HEK293T (cell line): ENCODE measurements around the gene EVA1C.
"Not testable (repeated sequence)": the region's sequence is repeated elsewhere in the genome, so short reads cannot be mapped to it uniquely, and the experiment has no call there.

Experiments
- CTCF ChIA-PET: fragments of 350-600 bp; formaldehyde crosslinking; extraction: SDS; loops from one replicate; lab custom pipeline; 2021; ENCODE audit warnings: antibody characterized with exemption, inconsistent platforms; lab: Yijun Ruan, JAX
- POLR2A ChIA-PET: fragments of 350-600 bp; formaldehyde crosslinking; extraction: SDS; loops from one replicate; lab custom pipeline; 2020; ENCODE audit warnings: antibody characterized with exemption, inconsistent platforms; lab: Yijun Ruan, JAX
- DNase-seq: peaks from one replicate; pipeline ENCODE4 v3.0.0; 2012; ENCODE audit warnings: mixed read lengths; ENCODE audit errors: extremely low spot score
- ARNT ChIP-seq: fragments of 450-650 bp; IDR thresholded peaks from 2 replicates; pipeline ENCODE4 v1.6.1; 2017; ENCODE audit warnings: mild to moderate bottlenecking
- BHLHE40 ChIP-seq: fragments of 450-650 bp; IDR thresholded peaks from 2 replicates; pipeline ENCODE4 v1.6.1; 2016; ENCODE audit warnings: mild to moderate bottlenecking, moderate library complexity, borderline replicate concordance
- CTBP1 ChIP-seq: fragments of 450-650 bp; IDR thresholded peaks from 2 replicates; pipeline ENCODE4 v1.6.1; 2016; ENCODE audit warnings: borderline replicate concordance
- ELF4 ChIP-seq: fragments of 450-650 bp; IDR thresholded peaks from 2 replicates; pipeline ENCODE4 v1.6.1; 2017; ENCODE audit warnings: antibody characterized with exemption
- FOXA1 ChIP-seq: fragments of 450-650 bp; IDR thresholded peaks from 2 replicates; pipeline ENCODE4 v1.6.1; 2016; ENCODE audit warnings: mild to moderate bottlenecking
- FOXK2 ChIP-seq: fragments of 450-650 bp; IDR thresholded peaks from 2 replicates; pipeline ENCODE4 v1.6.1; 2016; ENCODE audit warnings: mild to moderate bottlenecking
- FOXM1 ChIP-seq: fragments of 450-650 bp; IDR thresholded peaks from 2 replicates; pipeline ENCODE4 v1.6.1; 2017; ENCODE audit warnings: mild to moderate bottlenecking, borderline replicate concordance
- HDGF ChIP-seq: fragments of 450-650 bp; IDR thresholded peaks from 2 replicates; pipeline ENCODE4 v1.6.1; 2017; ENCODE audit warnings: antibody characterized with exemption, borderline replicate concordance
- L3MBTL2 ChIP-seq: fragments of 450-650 bp; conservative IDR thresholded peaks from 2 replicates; pipeline ENCODE4 v1.6.1; 2016; ENCODE audit warnings: mild to moderate bottlenecking
- LEF1 ChIP-seq: fragments of 450-650 bp; IDR thresholded peaks from 2 replicates; pipeline ENCODE4 v1.6.1; 2017; ENCODE audit warnings: mild to moderate bottlenecking, borderline replicate concordance
- NFRKB ChIP-seq: fragments of 450-650 bp; IDR thresholded peaks from 2 replicates; pipeline ENCODE4 v1.6.1; 2016; ENCODE audit warnings: mild to moderate bottlenecking, moderate library complexity
- SP1 ChIP-seq: fragments of 450-650 bp; IDR thresholded peaks from 2 replicates; pipeline ENCODE4 v1.6.1; 2017
- TARDBP ChIP-seq: fragments of 450-650 bp; IDR thresholded peaks from 2 replicates; pipeline ENCODE4 v1.6.1; 2016
- ZNF384 ChIP-seq: fragments of 450-650 bp; IDR thresholded peaks from 2 replicates; pipeline ENCODE4 v1.6.1; 2016
- TF ChIP-seq, protein P1 (sequence below): fragments of 450-650 bp; IDR thresholded peaks from 2 replicates; pipeline ENCODE4 v1.6.1; 2016

EVA1C gene

DNA sequence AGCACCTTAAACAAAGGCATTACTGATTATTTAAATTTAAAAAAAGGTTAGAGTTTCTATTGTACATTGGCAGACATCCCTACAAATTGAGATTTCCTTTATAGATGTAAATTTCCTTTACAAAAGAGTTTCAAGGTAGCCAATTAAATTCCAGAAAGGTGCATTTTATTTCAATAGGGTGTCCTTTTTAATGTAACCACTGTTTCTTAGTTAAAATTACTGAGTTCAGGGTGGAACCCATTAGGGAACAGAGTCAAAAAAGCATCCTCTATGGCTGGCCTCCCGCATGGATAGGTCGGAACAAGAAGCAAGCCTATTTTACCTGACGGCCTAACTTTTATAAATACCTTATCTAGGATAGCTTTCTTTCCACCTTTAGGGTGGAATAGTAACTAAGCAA is 148.4 kb downstream of the EVA1C start:
- CTCF ChIA-PET, result interaction anchor here (1.0 kb wide), 1 partner anchor 9 kb away, joined by 4 read pairs; no protein-coding TSS in a partner anchor
- no peak for DNase-seq
- no peak for TF ChIP-seq ELF4
- TF ChIP-seq SP1, result no peak
- TF ChIP-seq L3MBTL2, result no peak
- no peak for TF ChIP-seq BHLHE40
- TF ChIP-seq NFRKB, result no peak
- no peak for TF ChIP-seq FOXA1
- no peak for TF ChIP-seq LEF1
- no peak for TF ChIP-seq ARNT
- TF ChIP-seq ZNF384, result no peak
- no peak for TF ChIP-seq HDGF
- no peak for TF ChIP-seq FOXM1
- TF ChIP-seq, protein P1, sequence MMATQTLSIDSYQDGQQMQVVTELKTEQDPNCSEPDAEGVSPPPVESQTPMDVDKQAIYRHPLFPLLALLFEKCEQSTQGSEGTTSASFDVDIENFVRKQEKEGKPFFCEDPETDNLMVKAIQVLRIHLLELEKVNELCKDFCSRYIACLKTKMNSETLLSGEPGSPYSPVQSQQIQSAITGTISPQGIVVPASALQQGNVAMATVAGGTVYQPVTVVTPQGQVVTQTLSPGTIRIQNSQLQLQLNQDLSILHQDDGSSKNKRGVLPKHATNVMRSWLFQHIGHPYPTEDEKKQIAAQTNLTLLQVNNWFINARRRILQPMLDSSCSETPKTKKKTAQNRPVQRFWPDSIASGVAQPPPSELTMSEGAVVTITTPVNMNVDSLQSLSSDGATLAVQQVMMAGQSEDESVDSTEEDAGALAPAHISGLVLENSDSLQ, result no peak
- no peak for TF ChIP-seq TARDBP
- POLR2A ChIA-PET, result no interaction called here

GRCh38 chr21:32561476-32561875 is 149.0 kb downstream of the EVA1C start:
- POLR2A ChIA-PET, DNase-seq: not testable (repeated sequence)
- CTCF ChIA-PET, result interaction anchor here (1.0 kb wide), 1 partner anchor 8 kb away, joined by 4 read pairs; no protein-coding TSS in a partner anchor

DNA sequence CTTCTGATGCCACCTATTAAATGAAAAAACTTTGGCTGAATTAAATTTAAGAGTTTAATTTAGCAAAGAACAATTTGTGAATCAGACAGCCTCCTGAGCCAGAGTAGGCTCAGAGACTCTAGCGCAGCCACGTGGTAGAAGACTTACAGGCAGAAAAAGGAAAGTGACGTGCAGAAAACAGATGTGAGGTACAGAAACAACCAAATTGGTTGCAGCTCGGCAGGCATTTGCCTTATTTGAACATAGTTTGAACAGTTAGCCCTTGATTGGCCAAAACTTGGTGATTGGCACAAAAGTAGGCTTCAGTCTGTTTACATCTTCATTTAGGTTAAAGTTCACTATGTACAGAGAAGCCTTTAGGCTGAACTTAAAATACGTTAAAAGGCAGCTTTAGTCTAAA is 149.9 kb downstream of the EVA1C start:
- ChIA-PET CTCF (no interaction called here), POLR2A (no interaction called here)
- TF ChIP-seq BHLHE40 (no peak), FOXK2 (no peak), NFRKB (no peak)
- no peak for DNase-seq

GRCh38 chr21:32562915-32563314 is 150.4 kb downstream of the EVA1C start:
- ChIA-PET CTCF (no interaction called here), POLR2A (no interaction called here)
- no peak for TF ChIP-seq FOXK2
- TF ChIP-seq LEF1, result no peak
- TF ChIP-seq, protein P1, result no peak
- TF ChIP-seq CTBP1, result no peak
- TF ChIP-seq BHLHE40, result no peak
- no peak for TF ChIP-seq ZNF384
- no peak for TF ChIP-seq ARNT
- TF ChIP-seq TARDBP, result no peak
- no peak for TF ChIP-seq SP1
- no peak for TF ChIP-seq L3MBTL2
- TF ChIP-seq FOXM1, result no peak
- no peak for TF ChIP-seq NFRKB
- TF ChIP-seq FOXA1, result no peak
- no peak for TF ChIP-seq ELF4
- TF ChIP-seq HDGF, result no peak
- no peak for DNase-seq
